ENCODE results near the gene CRTAC1.

GRCh38 chr10:97888134-97888533, 142.3 kb downstream of the CRTAC1 start:
- TF ChIP-seq, protein P1, sequence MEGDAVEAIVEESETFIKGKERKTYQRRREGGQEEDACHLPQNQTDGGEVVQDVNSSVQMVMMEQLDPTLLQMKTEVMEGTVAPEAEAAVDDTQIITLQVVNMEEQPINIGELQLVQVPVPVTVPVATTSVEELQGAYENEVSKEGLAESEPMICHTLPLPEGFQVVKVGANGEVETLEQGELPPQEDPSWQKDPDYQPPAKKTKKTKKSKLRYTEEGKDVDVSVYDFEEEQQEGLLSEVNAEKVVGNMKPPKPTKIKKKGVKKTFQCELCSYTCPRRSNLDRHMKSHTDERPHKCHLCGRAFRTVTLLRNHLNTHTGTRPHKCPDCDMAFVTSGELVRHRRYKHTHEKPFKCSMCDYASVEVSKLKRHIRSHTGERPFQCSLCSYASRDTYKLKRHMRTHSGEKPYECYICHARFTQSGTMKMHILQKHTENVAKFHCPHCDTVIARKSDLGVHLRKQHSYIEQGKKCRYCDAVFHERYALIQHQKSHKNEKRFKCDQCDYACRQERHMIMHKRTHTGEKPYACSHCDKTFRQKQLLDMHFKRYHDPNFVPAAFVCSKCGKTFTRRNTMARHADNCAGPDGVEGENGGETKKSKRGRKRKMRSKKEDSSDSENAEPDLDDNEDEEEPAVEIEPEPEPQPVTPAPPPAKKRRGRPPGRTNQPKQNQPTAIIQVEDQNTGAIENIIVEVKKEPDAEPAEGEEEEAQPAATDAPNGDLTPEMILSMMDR (IDR thresholded peaks at IDR 0.05) = no peak
- TF ChIP-seq POLR2AphosphoS5 (IDR thresholded peaks at IDR 0.05) = no peak

Data from transverse colon (tissue), 4 donors.